Stomach (tissue), 19 donors: ENCODE results near the gene CCDC174. TPM values are rescaled to one million over a fixed set of nuclear protein-coding genes. Genes with fewer than 3 reads are reported as not detected.

Experiments
- DNase-seq, 2 donors: peaks; one replicate each; pipeline versions ENCODE4 v3.0.0 to v3.0.0-alpha.2; 2013 to 2019
- H3K27ac ChIP-seq, 5 donors: fragments of 200-600 bp in 4 of 5; sonication (generic) in 4 of 5; one replicate each; pipeline ENCODE4 v1.5.1; 2013 to 2019; ENCODE audit warnings: mild to moderate bottlenecking in 1 of 5, moderate library complexity in 1 of 5
- H3K27me3 ChIP-seq, 3 donors: fragments of 200-600 bp; sonication (generic); one replicate each; pipeline ENCODE4 v1.5.1; 2017 to 2019; ENCODE audit warnings: mixed run types in 1 of 3
- H3K36me3 ChIP-seq, 4 donors: fragments of 200-600 bp; sonication (generic); 1 replicate in 3 of 4; 2 replicates in 1 of 4; pipeline ENCODE4 v1.5.1; 2016 to 2019
- H3K4me1 ChIP-seq, 4 donors: fragments of 200-600 bp; sonication (generic); one replicate each; pipeline ENCODE4 v1.5.1; 2016 to 2019
- H3K4me3 ChIP-seq, 4 donors: fragments of 200-600 bp; sonication (generic) in 3 of 4; one replicate each; pipeline ENCODE4 v1.5.1; 2016 to 2019; ENCODE audit warnings: mild to moderate bottlenecking in 1 of 4
- H3K9me3 ChIP-seq, 4 donors: fragments of 200-600 bp; sonication (generic); one replicate each; pipeline ENCODE4 v1.5.1; 2016 to 2019
- EP300 ChIP-seq: sonication (generic); formaldehyde crosslinking; IDR thresholded peaks from one replicate; pipeline ENCODE4 v1.6.1; 2017; ENCODE audit warnings: antibody characterized with exemption
- POLR2A ChIP-seq, 4 donors: fragments of 450-650 bp; IDR thresholded peaks; one replicate each; pipeline ENCODE4 v1.6.1; 2016; ENCODE audit warnings: antibody characterized with exemption in 4 of 4, control low read depth in 2 of 4, mild to moderate bottlenecking in 1 of 4, moderate library complexity in 1 of 4
- POLR2AphosphoS5 ChIP-seq, 3 donors: sonication (generic); formaldehyde crosslinking; IDR thresholded peaks; one replicate each; pipeline ENCODE4 v1.6.1; 2016; ENCODE audit warnings: antibody characterized with exemption in 3 of 3
- WGBS, 5 donors: extraction: QIAGEN DNeasy Blood & Tissue Kit in 3 of 5; methylation state at CpG; one replicate each; pipeline versions ENCODE4 v1.1.5 to v1.1.7; 2013 to 2018; 5-methylcytosine and 5-hydroxymethylcytosine counted together
- intact Hi-C: fragments of 100-400 bp; cut with DNase I; formaldehyde crosslinking; loops from one replicate; pipeline ENCODE4 v1.15.1; 2023; ENCODE audit warnings: low total_unique reads
- long read RNA-seq, 10 donors: transcript quantifications; one replicate each; lab custom pipeline, GENCODE V29; 2026
- polyA plus RNA-seq, 3 donors: library from polyadenylated mRNA; stranded (reverse); fragments of 200-250 nt; gene quantifications; one replicate each; pipeline ENCODE4 v1.2.3, GENCODE V29; 2013
- total RNA-seq, 5 donors: library from RNA; depleted of rRNA; stranded (reverse); fragments of >200 nt; gene quantifications; one replicate each; pipeline versions ENCODE4 v1.1.0 to v1.2.3, GENCODE V29; 2014 to 2016
- TF ChIP-seq, protein P1 (sequence below), 7 experiments: fragments of 450-650 bp in 4 of 7; fragments of 200-600 bp in 3 of 7; sonication (generic) in 3 of 7; IDR thresholded peaks; one replicate each; pipeline ENCODE4 v1.5.1; 2016 to 2019; ENCODE audit warnings: antibody characterized with exemption in 7 of 7, control low read depth in 2 of 7, mild to moderate bottlenecking in 1 of 7
- donor health status: healthy with polysubstance abuse.
- donor health status: Bipolar disorder and iron deficiency.
- donor health status: healthy.

The CCDC174 gene
- total RNA-seq (10 to 100 TPM in 4 of 5 donors, 1 to 10 TPM in 1; 8.5 to 44.0 (median 19.6) TPM), polyA plus RNA-seq (10 to 100 TPM; 12.5 to 26.7 (median 15.3) TPM)
- long read RNA-seq, donor 1, result 0 reads
- long read RNA-seq, donor 2, partial matches to known transcripts, result 0 of 4 reads
- long read RNA-seq, donor 2, other reads (novel, unspliced or antisense), result 0 of 4 reads
- long read RNA-seq, donor 3, partial matches to known transcripts, result 0 of 2 reads
- long read RNA-seq, donor 3, other reads (novel, unspliced or antisense), result 0 of 2 reads
- long read RNA-seq, donor 4, result 0 reads
- long read RNA-seq, donor 5, partial matches to known transcripts, result 5 of 5 reads
- long read RNA-seq, donor 5, other reads (novel, unspliced or antisense), result 0 of 5 reads
- long read RNA-seq, donor 6, result 0 reads
- long read RNA-seq, donor 7, partial matches to known transcripts, result 0 of 3 reads
- long read RNA-seq, donor 7, other reads (novel, unspliced or antisense), result 0 of 3 reads
- long read RNA-seq, donor 8, partial matches to known transcripts, result 0 of 2 reads
- long read RNA-seq, donor 8, other reads (novel, unspliced or antisense), result 0 of 2 reads
- long read RNA-seq, donor 9, partial matches to known transcripts, result 5 of 10 reads
- long read RNA-seq, donor 9, other reads (novel, unspliced or antisense), result 0 of 10 reads
- long read RNA-seq, donor 10, partial matches to known transcripts, result 0 of 3 reads
- long read RNA-seq, donor 10, other reads (novel, unspliced or antisense), result 0 of 3 reads

DNA sequence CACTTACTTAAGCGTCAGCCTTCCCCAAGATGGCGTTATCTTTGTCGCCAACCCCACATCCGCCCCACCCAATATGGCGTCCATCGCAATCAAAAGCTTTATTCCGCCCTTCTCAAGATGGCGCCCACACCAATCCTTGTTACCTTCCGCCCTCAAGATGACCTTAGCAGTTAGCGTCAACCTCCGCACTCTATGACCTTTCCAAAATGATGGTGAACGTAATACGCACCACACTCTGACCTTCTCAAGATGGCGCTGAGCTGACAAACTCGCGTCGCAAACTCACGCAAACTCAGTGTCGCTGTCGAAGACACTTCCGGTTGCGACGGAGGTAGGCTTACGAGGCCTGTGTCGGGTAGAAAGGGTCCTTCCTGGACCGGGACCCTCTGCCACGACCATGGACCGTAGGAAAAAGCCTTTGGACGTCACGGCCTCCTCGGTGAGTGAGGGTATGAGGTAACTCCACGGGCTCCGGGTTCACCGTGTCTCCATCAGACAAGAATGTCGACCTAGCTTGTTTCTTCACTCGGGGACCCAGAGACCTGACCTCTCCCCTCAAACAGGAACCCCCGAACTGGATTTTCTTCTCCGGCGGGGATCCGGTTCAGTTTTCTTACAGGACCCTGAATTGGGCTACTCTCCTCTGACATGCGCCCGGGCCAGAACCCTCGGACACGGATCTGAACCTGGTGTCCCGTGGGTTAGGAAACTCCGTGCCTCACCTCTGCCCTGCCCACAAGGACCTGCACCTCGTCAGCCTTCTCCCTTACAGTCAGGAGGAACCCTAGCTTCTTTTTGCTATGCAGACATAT is at the start of gene CCDC174:
Gene CCDC174 (plus strand): TSS at position 323 of the 812 bp plus-strand sequence. CDS start 75 bp downstream, at position 398.
- 0 to 1% (median 0%) methylated on average over 39 to 47 of the region's 47 CpGs for WGBS, 5 donors
- peak within 1 kb of the TSS; percentile 82 to 97 (median 94) for H3K27ac ChIP-seq
- TF ChIP-seq, protein P1, sequence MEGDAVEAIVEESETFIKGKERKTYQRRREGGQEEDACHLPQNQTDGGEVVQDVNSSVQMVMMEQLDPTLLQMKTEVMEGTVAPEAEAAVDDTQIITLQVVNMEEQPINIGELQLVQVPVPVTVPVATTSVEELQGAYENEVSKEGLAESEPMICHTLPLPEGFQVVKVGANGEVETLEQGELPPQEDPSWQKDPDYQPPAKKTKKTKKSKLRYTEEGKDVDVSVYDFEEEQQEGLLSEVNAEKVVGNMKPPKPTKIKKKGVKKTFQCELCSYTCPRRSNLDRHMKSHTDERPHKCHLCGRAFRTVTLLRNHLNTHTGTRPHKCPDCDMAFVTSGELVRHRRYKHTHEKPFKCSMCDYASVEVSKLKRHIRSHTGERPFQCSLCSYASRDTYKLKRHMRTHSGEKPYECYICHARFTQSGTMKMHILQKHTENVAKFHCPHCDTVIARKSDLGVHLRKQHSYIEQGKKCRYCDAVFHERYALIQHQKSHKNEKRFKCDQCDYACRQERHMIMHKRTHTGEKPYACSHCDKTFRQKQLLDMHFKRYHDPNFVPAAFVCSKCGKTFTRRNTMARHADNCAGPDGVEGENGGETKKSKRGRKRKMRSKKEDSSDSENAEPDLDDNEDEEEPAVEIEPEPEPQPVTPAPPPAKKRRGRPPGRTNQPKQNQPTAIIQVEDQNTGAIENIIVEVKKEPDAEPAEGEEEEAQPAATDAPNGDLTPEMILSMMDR (IDR thresholded peaks at IDR 0.05), result no peak
- TF ChIP-seq POLR2AphosphoS5 (IDR thresholded peaks at IDR 0.05), result peak; percentile 98 to 100 (median 100)
- peak in 2 of 4 donors; percentile 34 to 46 for TF ChIP-seq POLR2A (IDR thresholded peaks at IDR 0.05)
- H3K4me3 ChIP-seq, result peak within 1 kb of the TSS; percentile 70 to 78 (median 76)
- H3K27me3 ChIP-seq, result no peaks in the 10 kb centered on the region
- peaks cover 21 to 25% (median 25%) of the 10 kb centered on the region in 4 donors for H3K36me3 ChIP-seq
- DNase-seq, result peak; percentile 94 to 99
- H3K4me1 ChIP-seq, result peaks cover 30 to 48% (median 43%) of the 10 kb centered on the region in 4 donors
- H3K9me3 ChIP-seq, result no peaks in the 10 kb centered on the region
- intact Hi-C loops, result no loop called here

DNA sequence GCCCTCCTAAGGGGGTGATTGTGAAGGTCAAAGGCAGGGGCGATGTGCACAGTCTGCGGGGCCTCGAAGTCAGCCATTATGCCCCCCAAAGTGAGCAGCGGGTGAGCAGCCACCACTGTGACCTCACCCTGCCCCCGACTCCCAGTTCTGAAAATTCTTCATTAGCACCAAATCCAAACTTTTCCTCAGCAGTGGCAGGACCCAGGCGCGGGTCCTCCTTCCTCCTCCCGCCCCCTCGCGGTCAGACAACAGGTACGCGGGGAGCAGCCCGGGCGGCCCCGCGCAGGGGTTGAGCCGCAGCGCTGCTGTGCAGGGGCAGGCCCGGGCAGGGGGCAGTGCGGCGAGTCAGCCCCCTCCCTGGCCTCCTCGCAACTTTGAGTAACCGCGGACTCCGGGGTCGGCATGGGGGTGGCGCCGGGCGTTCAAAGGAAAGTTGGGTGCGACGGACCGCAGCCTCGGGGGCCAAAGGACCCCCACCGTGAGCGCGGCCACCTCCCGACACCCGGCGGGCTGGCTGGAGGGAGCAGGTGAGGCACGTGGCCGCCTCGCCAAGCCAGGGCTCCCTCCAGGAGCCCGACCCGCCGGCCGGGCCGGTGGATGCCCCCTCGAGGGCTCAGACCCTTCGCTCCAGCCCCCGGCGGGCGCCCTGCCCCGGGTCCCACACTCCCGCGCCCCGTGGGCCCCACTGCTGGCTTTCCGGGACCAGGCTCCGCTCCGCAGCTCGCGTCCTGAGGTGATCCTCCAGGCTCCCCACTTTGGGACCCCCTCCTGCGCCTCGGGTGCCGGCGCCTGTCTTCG is 49.4 kb upstream of the CCDC174 start:
- no peaks in the 10 kb centered on the region for H3K9me3 ChIP-seq
- H3K4me3 ChIP-seq, result peak overlapping the region; percentile 40 to 52 (median 48)
- H3K27ac ChIP-seq, result peak overlapping the region in 3 of 5 donors; percentile 18 to 54 (median 31)
- H3K27me3 ChIP-seq, result peaks cover 0 to 82% (median 16%) of the 10 kb centered on the region in 3 donors
- intact Hi-C loops, result no loop called here
- peaks cover 7 to 26% (median 16%) of the 10 kb centered on the region in 4 donors for H3K4me1 ChIP-seq
- peak in 1 of 2 donors; percentile 39 for DNase-seq
- no peaks in the 10 kb centered on the region for H3K36me3 ChIP-seq
- TF ChIP-seq POLR2A (IDR thresholded peaks at IDR 0.05) (no peak), POLR2AphosphoS5 (IDR thresholded peaks at IDR 0.05) (no peak), EP300 (no peak)
- TF ChIP-seq, protein P1 (IDR thresholded peaks at IDR 0.05), result peak in 1 of 7 experiments; percentile 21
- WGBS, 5 donors, result 1 to 5% (median 2%) methylated on average over 10 to 66 of the region's 66 CpGs

DNA sequence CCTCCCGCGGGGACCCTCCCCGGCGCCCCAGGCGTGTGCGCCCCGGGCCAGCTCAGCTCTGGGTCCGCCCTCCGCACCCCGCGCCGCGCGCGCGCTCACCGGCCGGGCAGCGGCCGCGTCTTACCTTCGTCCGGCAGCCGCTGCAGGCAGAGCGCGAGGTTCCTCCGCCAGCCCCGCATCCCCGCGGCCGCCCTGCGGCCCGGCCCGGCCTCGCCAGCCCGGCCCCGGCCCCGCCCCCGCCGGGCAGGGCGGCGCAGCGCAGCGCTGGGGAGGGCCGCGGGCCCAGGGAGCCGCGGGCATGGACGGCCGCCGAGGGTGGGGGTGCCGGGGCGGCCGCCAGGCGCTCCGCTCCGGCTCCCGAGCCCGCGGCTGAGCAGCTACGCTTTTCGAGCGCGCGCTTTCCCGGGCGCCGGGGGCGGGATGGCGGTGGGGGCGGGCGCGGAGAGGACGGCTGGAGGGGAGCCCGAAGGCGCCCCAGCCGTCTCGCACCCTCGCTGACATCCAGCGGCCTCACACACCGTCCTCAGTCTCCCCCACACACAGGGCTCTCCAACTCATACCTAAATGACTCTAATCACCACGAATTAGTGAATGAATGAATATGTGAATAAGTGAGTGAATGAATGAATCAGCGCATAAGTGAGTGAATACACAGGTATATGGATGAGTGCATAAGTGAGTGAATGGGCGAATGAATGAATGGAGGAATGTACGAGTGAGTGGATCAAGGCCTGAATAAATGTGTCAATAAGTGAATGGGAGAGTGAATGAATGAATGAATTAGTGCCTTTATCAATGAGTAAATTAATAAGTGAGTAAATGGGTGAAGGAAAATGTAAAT is 48.5 kb upstream of the CCDC174 start:
- Histone ChIP-seq H3K36me3 (no peaks in the 10 kb centered on the region), H3K4me1 (peaks cover 7 to 29% (median 16%) of the 10 kb centered on the region in 4 donors), H3K4me3 (peak overlapping the region; percentile 40 to 52 (median 48)), H3K27ac (peak overlapping the region in 2 of 5 donors; percentile 31 to 54), H3K9me3 (no peaks in the 10 kb centered on the region), H3K27me3 (peaks cover 0 to 77% (median 16%) of the 10 kb centered on the region in 3 donors)
- intact Hi-C loops, result no loop called here
- TF ChIP-seq POLR2A (IDR thresholded peaks at IDR 0.05) (no peak), POLR2AphosphoS5 (IDR thresholded peaks at IDR 0.05) (no peak), EP300 (no peak)
- TF ChIP-seq, protein P1 (IDR thresholded peaks at IDR 0.05), result no peak
- 4 to 9% (median 6%) methylated on average over 27 to 85 of the region's 85 CpGs for WGBS, 5 donors
- DNase-seq, result peak; percentile 41 to 60
